HG03520 (cell line): ENCODE results near the gene KIF2A.
A peak's percentile ranks its signal among the peaks of the same experiment; 100 is the strongest.

Source experiments
- ATAC-seq: cut with Tn5 transposase; IDR thresholded peaks from one replicate; pipeline ENCODE4 v1.9.1; 2021; ENCODE audit warnings: mild to moderate bottlenecking, moderate library complexity; ENCODE audit not compliant: unreplicated experiment

The KIF2A gene

DNA sequence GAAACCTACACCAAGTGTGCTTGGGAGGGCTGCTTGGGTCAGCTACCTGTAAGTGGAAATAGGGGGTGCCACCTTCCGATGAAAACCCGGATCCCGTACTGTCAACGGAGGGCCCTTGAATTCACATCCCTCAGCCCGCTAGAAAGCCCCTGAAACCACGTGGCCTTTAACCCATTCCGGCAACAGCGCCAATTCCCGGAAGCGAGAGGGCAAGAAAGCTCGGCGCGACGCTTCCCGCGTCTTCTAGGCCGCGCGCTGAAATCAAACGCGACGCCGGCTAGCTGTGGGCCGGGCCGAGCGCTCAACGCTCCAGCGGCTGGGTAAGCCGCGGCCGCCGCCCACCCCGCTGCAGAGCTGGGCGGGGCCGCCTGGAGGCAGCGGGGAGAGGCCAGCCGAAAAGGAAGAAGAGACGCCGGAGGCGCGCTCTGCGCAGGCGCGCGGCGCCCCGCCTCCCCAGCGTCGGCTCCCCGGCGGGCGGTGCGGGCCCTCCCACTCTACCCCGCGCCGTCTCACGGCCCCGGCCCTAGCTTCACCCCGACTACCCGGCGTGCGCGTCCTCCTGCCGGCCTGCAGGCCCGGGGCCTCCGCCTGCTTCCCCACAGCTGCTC lies at the start of gene KIF2A:
TSS of gene KIF2A (plus strand) at position 492 of the 608 bp plus-strand sequence. CDS start 267 bp downstream, outside the sequence.
- ATAC-seq = peak; percentile 86

DNA sequence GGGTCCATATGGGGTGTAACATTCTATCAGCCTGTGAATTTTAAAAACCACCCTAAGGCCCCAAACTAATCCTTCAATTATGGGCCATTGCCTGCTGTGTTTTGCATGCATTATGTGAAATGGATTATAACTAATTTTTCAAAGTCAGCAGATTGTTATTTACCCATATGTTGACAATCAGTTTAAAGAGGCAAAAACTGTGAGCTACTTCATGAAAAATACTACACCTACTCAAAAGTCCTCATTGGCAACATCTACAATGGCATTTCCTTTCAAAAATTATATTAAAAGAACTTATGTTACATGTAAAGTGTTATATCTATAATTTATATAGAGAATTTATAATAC lies 49.0 kb upstream of the KIF2A start:
- no peak for ATAC-seq

DNA sequence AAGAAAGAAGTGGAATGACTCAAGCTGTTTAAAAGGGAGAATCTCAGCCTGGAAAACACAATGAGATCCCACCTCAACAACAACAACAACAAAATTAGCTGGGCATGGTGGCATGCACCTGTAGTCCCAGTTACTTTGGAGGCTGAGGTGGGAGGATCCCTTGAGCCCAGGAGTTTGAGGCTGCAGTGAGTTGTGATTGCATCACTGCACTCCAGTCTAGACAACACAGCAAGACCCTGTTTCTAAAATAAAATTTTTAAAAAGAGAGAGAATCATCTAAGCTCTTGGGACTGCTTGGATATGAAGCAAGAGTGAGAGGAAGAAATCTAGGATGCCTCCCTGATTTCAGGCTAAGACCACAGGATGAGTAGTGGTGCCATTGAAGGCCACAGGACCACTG lies 47.4 kb upstream of the KIF2A start:
- ATAC-seq = no peak

DNA sequence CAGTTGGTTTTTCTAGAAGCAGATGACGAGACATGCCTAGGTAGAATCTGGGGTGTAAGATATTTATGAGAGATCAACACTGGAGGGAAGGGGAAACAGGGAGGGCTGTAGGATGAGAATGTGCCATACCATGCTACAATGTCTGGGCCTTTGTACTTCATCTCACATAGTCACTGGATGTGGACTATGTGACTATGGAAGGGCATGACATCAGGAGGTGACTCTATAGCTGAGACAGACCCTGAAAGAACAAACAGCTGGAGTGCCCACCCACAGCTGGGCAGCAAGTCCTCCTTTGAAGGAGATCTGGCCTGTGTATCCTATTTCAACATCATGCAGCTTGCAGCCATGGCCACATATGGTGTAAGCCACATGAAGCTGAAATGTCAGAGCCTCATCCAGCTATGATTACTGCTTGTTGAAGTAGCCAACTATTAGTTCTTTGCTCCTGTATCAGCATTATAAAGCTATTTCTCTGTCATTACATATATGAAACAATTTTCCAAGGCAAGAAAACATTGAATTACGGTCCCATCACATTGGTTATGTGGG lies 46.2 kb upstream of the KIF2A start:
- no peak for ATAC-seq

DNA sequence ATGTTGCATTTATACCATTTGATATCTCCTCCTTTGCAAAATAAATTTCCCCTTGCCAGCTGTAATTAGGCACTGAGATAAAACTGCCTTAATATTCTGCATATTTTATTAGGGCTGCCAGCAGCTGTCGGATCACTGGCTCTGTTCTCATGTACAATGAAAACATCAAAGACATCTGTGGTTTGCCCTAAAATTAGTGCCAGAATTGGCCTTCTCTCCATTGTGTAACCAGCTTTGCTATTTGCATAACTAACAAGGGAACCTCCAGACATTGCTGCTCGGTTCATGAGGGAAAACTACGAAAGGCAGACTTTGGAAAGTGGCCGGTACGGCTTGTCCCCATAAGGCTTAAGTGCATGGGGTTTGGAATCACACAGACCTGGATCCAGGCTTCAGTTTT lies 45.5 kb upstream of the KIF2A start:
- ATAC-seq = no peak

DNA sequence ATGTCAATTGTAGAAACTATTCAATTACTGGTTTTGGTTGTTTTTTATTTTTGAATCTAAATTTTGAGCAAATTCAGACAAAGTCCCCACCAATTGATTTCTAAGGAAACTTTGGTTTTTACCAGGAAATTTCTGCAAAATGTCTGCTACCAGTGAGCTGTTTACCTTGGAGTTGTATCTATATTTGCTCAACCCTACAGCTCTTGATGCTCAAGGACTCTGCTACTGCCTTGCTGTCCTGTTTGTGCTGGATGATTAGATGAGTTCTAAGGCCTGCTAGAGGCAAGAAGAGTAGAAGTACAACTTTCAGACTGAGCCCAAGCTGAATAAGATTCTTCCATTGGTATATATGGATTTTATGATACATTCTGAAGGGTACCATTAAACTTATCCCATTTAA lies 42.6 kb upstream of the KIF2A start:
- no peak for ATAC-seq

DNA sequence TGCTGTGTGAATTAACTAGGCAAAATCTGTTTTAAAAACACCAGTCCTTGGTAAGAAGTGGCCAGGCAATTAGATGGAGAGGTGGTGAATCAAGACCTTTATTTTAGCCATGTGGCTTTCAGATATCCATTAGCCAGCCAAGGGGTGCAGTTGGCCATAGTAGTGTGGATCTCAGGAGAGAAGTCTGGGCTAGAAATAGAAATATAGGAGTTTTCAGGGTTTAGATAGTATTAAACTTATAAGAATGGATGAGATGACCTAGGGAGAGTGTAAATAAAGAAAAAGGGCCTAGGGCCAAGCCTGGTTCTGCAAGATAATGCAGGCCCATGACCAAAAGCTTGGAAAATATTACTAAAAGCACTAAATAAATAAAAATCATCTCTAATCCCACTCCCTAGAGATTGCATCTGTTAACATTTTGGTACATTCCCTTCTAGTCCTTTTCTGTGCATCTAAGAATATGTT lies 40.3 kb upstream of the KIF2A start:
- ATAC-seq = no peak

DNA sequence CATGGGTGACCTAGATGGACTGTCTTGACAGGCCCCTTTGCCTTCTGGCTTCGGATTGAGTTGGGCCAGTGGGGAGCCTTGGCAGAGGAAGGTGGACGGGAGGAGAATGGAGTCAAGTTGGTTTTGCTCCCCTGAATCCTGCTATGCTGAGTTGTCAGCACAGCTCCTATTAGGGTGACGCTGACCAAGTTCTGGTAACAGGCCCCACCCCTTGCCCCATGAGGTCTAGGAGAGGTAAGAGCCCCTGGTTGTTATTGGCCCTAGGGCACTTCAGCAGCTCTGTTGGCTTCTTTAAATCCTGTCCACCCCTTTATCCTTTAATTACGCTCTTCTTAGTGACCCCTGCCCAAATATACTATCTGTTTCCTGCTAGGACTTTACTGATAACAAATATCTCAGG lies 39.4 kb upstream of the KIF2A start:
- ATAC-seq = no peak

DNA sequence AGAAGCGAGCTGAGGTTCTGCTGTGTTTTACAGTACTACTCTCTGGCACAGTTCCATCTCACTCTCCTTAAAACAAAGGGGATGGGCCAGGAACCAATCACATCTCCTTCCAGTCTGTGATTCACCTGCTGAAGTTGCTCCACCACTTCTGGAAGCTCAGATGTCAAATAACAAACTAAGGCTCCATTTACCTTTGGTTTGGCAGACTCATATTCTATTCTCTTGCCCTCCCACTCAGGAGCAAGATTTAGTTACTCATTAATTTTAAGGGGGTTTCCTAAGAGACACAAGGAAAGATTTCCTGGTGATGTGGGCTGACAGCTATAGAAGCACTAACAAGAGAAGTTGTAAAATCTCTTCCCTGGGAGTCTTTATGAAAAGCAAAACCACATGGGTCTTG lies 37.8 kb upstream of the KIF2A start:
- ATAC-seq = no peak

DNA sequence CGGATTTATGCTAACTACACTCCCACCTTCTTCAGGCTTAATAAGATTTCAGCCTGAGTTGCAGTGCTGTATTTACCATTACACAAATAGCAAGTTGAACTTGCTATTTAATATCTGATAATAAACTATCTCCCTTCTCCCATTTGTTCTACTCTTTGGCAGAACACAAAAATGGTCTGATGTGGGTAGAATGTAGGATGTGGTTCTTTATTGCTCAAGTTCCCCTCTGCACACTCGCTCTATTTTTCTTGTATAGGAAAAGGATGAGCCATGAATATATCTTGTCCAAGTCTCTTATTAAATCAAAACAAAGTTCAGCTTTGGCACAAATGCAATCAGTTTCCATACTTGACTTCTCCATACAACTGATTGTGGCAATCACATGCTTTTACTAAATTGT lies 37.2 kb upstream of the KIF2A start:
- ATAC-seq = no peak

DNA sequence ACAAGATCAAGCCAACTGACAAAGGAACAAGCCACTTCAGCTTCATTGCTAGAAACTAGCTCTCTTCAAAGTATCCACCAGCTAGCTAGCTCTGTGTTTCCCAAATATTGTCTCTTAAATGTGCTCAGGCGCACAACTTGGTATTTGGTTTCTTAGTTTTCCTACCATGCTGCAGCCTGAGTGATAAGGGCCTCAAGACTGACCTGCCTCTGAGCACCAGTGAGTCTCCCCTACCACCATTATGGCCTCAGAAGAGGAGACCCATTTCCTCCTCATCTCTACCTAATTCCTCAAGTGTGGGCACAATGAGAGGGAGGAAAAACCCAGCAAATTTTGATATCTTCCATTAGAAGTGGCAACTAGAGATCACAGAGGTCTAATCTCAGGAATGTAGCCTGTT lies 34.6 kb upstream of the KIF2A start:
- ATAC-seq = no peak

DNA sequence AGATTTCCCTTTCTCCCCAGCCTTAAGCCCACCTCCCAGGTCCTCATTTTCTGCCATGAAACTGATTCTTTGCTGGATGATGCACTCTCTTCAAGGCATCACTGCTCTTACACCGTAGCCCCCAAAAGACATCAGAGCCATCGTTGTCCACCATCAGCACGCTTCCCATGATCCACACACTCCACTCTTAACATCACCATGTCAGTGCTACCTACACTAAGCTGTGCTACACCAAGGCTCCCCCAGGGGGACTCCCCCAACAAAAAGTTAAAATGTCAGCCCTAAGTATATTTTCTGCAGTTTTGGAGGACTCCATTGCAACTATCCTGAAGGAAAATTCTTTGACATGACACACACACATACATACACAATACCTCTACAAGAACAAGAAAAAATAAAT lies 34.1 kb upstream of the KIF2A start:
- ATAC-seq = no peak

DNA sequence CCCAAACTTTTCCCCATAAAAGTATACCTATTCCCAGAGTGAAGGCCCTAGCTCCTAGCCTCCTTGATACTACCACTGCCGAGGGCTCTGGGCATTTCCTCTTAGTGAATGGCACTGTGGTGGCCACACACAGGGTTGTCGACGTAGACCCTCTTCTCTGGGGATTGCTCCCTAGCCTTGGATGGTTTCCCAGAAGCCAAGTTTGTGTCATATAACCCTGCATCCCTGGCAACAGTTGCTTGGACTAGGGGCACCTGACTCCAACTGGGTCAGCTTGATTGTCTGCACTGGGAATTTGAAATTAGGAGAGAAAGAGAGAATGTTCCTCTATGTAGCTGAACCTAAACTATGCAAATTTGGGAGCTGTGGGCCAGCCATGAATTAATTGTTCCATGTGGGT lies 32.3 kb upstream of the KIF2A start:
- ATAC-seq = no peak

DNA sequence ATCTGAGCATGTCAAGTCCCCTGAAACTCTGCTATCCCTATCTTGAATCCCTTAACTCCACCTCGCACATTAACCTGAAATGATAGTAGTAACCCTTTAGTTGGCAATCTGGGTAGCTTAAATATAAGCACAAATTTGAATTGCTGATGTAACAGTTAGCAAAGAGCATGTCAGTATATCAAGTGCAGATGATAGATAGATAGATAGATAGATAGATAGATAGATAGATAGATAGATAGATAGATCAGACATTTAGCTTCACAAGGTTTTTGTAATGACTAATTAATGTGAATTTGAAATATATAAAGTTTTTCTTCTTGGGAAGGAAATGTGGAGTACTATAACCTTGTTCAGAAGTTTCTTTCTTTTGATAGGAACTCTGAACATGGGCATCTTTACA lies 30.4 kb upstream of the KIF2A start:
- no peak for ATAC-seq

DNA sequence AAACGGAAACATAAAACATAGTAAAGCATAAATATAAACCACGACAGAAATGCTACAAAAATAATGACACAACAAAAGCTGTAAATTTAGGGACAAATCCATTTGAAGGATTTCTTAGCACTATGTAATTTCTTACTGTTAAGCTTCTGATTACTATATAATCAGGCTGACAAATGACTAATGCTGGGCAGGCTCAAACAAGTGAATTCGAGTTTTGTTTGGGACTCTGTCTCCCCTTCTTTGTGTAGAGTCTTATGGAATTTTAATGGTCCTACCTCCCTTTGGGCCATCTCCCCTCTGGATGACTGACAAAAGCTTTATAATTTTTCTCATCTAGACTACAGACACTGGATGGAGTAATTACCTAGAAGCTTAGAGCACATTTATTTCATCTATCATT lies 24.6 kb upstream of the KIF2A start:
- no peak for ATAC-seq

DNA sequence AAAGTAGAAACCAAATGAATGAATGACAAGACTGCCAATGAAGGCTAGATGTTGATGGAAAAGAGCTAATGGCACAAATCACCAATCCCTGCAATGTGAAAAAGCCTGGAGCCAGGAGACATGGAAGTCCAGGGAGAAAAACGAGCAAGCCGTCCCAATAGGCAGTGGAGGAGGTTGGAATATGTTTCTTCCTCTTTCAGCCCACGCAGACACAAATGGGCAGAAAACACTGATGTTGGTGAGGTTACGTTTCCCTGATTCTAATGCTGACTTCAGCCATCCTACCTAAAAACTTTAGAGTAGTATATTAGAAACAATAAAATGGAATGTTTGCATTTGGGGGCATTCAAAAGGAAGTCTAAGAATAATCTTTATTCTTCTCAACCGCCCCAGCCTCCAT lies 23.9 kb upstream of the KIF2A start:
- ATAC-seq = no peak

DNA sequence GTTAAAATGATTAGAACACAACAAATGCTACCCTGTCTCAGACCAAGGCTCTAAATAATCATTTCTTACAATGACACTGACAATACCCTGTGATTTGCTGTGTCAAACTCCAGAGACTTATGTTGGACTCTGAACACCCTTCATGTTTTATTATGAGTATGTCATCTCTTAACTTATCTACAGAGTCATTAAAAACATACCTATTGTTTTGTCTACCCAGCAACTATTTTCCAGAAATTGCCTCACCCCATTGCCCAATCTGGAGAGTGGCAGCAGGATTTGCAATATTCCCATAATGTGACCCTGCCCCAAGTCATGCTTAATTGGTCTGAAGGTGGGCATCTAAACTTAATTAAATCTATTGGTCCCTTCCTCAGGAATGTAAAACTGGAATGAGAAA lies 23.0 kb upstream of the KIF2A start:
- no peak for ATAC-seq

DNA sequence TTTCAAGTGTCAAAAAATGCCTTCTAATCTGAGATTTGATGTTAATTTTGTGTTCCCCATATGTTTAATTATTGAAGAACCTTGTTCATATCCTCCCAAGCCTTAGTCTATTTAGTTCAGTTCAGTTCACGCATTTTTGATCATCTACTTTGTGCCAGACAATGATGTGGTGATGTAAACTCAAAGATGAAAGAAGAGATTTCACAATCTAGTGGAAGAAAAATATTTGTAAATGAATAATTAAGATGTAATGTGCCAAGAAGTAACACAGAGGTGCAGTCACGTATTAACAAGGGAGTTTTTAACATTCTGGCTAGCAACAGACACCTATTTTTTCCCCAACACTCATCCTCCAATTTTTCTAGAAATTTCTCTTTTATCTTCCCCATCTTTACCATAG lies 22.1 kb upstream of the KIF2A start:
- no peak for ATAC-seq

DNA sequence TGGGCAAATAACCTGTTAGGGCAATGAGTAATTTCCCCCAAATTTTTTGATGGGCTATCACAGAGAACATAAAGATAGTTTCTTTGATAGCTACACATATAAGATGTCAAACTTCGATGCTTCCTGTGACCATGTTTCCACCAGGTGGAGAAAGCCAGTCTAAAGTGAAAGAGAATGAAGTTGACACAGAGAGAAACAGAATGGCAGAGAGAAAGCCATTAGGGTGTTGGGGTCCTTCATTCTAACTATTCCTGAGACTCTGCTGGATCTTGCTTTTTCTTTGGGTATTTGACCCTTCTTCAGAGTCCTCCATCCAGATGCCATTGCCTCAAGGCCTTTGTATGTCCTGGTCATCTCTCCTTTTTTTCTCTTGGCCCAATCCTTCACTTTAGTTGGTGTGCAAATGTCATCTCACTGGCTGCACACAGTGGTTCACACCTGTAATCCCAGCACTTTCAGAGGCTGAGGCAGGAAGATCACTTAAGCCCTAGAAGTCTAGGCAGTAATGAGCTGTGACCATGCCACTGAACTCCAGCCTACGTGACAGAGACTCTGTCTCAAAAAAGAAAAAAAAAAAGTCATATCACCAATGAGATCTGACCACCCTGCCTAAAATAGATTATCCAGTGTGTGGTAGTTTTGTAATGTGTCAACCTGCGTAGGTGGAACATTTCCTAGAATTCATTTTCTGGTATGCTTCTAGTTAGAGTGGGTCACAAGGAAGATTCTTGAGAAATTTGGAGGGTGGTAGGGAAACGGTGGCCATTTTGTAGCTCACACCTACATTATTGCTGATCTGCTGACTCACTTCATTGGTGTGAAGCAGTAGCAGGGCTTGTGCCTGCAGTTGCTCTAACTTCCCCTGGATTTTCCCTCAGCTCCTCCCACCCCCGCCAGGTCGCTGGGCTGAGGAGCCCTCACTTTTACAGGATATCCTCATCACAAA lies 20.8 kb upstream of the KIF2A start:
- peak; percentile 83 for ATAC-seq

DNA sequence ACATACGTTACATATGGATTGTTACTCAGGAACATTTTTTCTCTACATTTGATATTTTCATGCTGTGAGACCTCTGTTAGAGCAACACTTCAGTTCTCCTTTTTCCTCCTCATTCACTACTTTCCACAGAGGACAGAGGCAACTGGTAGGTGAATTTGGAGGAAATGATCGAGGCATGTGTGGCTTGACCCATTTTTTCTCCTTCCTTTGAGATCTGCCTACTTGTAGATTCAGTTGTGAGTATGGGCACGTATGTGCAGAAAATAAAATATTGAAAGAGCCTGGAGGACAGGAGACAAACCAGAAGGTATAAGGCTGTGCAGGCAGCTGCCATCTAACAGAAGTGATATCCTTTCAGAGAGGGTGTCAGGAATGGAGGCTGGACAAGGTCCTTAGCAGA lies 19.2 kb upstream of the KIF2A start:
- no peak for ATAC-seq

DNA sequence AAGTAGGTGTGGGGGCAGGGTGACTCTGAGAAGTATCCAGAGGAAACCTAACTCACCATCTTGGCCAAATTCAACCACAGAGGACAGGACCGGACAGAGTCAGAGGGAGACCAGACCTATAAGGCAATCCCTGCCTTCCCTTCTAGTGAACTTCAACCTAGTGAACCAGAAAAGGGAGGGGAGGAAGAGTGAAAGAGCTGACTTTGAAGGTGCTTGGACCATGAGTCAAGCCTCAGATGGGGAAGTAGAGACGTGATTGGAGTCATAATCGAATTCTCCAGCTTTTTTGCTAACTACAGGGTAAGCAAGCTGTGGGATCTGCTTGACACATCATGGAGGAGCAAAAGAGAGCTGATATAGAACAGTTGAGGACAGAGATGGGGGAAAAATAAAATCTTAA lies 18.8 kb upstream of the KIF2A start:
- ATAC-seq = no peak

DNA sequence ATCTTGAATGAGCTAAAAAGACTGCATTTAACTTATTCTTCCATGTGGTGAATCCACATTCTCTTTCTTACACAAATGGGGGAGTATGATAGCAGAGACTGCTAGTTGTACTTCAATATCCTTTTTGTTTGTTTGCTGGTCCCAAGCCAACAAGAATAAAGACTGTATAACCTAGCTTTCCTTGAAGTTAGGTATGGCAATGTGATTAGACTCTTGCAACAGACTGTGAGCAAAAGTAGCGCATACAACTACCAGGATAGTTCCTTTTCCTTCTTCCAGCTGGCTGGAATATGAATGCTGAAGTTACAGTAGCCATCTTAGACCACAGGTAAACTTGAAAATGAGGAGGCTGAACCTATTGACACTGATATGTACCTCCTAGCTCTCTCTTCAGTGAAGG lies 17.9 kb upstream of the KIF2A start:
- no peak for ATAC-seq
